ENCODE measurements around the gene FGB.

DNA sequence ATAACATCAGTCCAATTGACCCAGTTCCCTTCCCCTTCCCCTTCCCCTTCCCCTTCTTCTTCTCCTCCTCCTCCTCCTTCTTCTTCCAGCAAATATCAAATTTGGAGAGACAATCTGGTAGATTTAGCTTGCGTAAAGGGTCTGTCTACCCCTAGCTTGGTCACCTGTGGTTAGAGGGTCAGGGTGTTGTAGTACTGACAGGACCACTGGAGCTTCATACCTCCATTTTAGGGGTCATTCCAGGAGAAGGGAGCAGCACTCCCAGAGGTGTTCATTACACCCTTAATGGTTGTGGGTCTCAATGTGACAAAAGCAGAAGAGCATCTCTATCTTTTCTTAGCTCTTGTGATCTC, 3.7 kb upstream of the FGB start:
- TF ChIP-seq POLR2A (IDR thresholded peaks at IDR 0.05) = no peak
- TF ChIP-seq, protein P1, sequence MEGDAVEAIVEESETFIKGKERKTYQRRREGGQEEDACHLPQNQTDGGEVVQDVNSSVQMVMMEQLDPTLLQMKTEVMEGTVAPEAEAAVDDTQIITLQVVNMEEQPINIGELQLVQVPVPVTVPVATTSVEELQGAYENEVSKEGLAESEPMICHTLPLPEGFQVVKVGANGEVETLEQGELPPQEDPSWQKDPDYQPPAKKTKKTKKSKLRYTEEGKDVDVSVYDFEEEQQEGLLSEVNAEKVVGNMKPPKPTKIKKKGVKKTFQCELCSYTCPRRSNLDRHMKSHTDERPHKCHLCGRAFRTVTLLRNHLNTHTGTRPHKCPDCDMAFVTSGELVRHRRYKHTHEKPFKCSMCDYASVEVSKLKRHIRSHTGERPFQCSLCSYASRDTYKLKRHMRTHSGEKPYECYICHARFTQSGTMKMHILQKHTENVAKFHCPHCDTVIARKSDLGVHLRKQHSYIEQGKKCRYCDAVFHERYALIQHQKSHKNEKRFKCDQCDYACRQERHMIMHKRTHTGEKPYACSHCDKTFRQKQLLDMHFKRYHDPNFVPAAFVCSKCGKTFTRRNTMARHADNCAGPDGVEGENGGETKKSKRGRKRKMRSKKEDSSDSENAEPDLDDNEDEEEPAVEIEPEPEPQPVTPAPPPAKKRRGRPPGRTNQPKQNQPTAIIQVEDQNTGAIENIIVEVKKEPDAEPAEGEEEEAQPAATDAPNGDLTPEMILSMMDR (IDR thresholded peaks at IDR 0.05) = no peak

All from Peyer's patch (tissue), 4 donors.